GM23338 (cell line): ENCODE measurements around the gene ZNF346. TPM values are rescaled to one million over a fixed set of nuclear protein-coding genes. Genes with fewer than 3 reads are reported as not detected.
A peak's percentile ranks its signal among the peaks of the same experiment; 100 is the strongest.

Experiments
- ATAC-seq: fragments of 200-7000 bp; cut with Tn5 transposase; 3 replicates; pipeline ENCODE4 v1.9.1; 2020
- DNase-seq: peaks from one replicate; pipeline ENCODE4 v3.0.0-alpha.2; 2015; ENCODE audit warnings: low spot score
- H2AFZ ChIP-seq: fragments of 200-600 bp; sonication (generic); 2 replicates; pipeline ENCODE4 v1.8.0; 2016; ENCODE audit warnings: antibody characterized with exemption, mild to moderate bottlenecking, moderate library complexity
- H3F3A ChIP-seq: fragments of 200-600 bp; sonication (generic); replicated peaks from 2 replicates; pipeline ENCODE4 v1.8.0; 2017; ENCODE audit warnings: antibody characterized with exemption, mixed run types, low read depth
- H3K27ac ChIP-seq: fragments of 200-600 bp; sonication (generic); 2 replicates; pipeline ENCODE4 v1.6.1; 2016; ENCODE audit warnings: low read depth
- H3K27me3 ChIP-seq: fragments of 200-600 bp; sonication (generic); 2 replicates; pipeline ENCODE4 v1.8.0; 2016; ENCODE audit warnings: mild to moderate bottlenecking, mixed run types, moderate library complexity; ENCODE audit not compliant: insufficient read depth
- H3K36me3 ChIP-seq: fragments of 200-600 bp; sonication (generic); 2 replicates; pipeline ENCODE4 v1.8.0; 2016; ENCODE audit warnings: mild to moderate bottlenecking; ENCODE audit not compliant: insufficient read depth
- H3K4me1 ChIP-seq: fragments of 200-600 bp; sonication (generic); 2 replicates; pipeline ENCODE4 v1.8.0; 2016; ENCODE audit warnings: mild to moderate bottlenecking, moderate library complexity; ENCODE audit not compliant: insufficient read depth
- H3K4me2 ChIP-seq: fragments of 200-600 bp; sonication (generic); 2 replicates; pipeline ENCODE4 v1.7.1; 2017; ENCODE audit warnings: mixed run types
- H3K4me3 ChIP-seq: fragments of 200-600 bp; sonication (generic); 2 replicates; pipeline ENCODE4 v1.6.1; 2016; ENCODE audit warnings: mixed run types
- H3K79me2 ChIP-seq: fragments of 200-600 bp; sonication (generic); replicated peaks from 2 replicates; pipeline ENCODE4 v1.8.0; 2017; ENCODE audit warnings: mild to moderate bottlenecking; ENCODE audit not compliant: insufficient read depth
- H3K9me2 ChIP-seq: fragments of 200-600 bp; sonication (generic); 2 replicates; pipeline ENCODE4 v1.8.0; 2017; ENCODE audit not compliant: insufficient read depth
- H4K20me1 ChIP-seq: fragments of 200-600 bp; sonication (generic); replicated peaks from 2 replicates; pipeline ENCODE4 v1.8.0; 2017; ENCODE audit warnings: mild to moderate bottlenecking; ENCODE audit not compliant: insufficient read depth
- H3K27ac Mint-ChIP-seq: 2 replicates; pipeline ENCODE4 v1.8.0; 2020; ENCODE audit warnings: inconsistent platforms, mild to moderate bottlenecking, moderate library complexity, mixed read lengths
- H3K27me3 Mint-ChIP-seq: 3 replicates; pipeline ENCODE4 v1.8.0; 2022; ENCODE audit warnings: low read depth, mild to moderate bottlenecking, moderate library complexity, mixed read lengths, inconsistent platforms; ENCODE audit not compliant: insufficient read depth, poor library complexity
- H3K36me3 Mint-ChIP-seq: 3 replicates; pipeline ENCODE4 v1.8.0; 2021; ENCODE audit warnings: low read depth, mild to moderate bottlenecking, inconsistent platforms, moderate library complexity, mixed read lengths
- H3K4me1 Mint-ChIP-seq: 3 replicates; pipeline ENCODE4 v1.8.0; 2020; ENCODE audit warnings: mild to moderate bottlenecking, inconsistent platforms, mixed read lengths
- H3K4me3 Mint-ChIP-seq: 3 replicates; pipeline ENCODE4 v1.8.0; 2021; ENCODE audit warnings: moderate library complexity, mild to moderate bottlenecking, inconsistent platforms, mixed read lengths
- H3K9me3 Mint-ChIP-seq: 3 replicates; pipeline ENCODE4 v1.8.0; 2020; ENCODE audit warnings: moderate library complexity, mild to moderate bottlenecking, inconsistent platforms, mixed read lengths
- CREB1 ChIP-seq: fragments of 250-450 bp; sonication (Bioruptor Pico); IDR thresholded peaks from 2 replicates; pipeline ENCODE4 v1.5.0; 2020; ENCODE audit warnings: low read depth, mild to moderate bottlenecking, moderate library complexity
- CTCF ChIP-seq, 2 experiments: fragments of 200-600 bp in 1 of 2; sonication (generic) in 1 of 2; conservative IDR thresholded peaks; 2 replicates each; pipeline versions ENCODE4 v1.5.1 to v1.6.1; 2016 to 2017; ENCODE audit warnings: antibody characterized with exemption in 2 of 2, low read depth in 2 of 2, mild to moderate bottlenecking in 2 of 2, moderate library complexity in 1 of 2
- ETS1 ChIP-seq: IDR thresholded peaks from 2 replicates; pipeline ENCODE4 v1.6.1; 2016; ENCODE audit warnings: antibody characterized with exemption
- EZH2 ChIP-seq: fragments of 200-600 bp; sonication (generic); IDR thresholded peaks from one replicate; pipeline ENCODE4 v1.8.0; 2017; ENCODE audit warnings: antibody characterized with exemption, mild to moderate bottlenecking, low read depth; ENCODE audit not compliant: unreplicated experiment
- EZH2phosphoT487 ChIP-seq: fragments of 200-600 bp; sonication (generic); IDR thresholded peaks from one replicate; pipeline ENCODE4 v1.8.1; 2018; ENCODE audit warnings: antibody characterized with exemption; ENCODE audit not compliant: unreplicated experiment
- JUNB ChIP-seq: IDR thresholded peaks from one replicate; pipeline ENCODE4 v1.6.1; 2016; ENCODE audit warnings: antibody characterized with exemption; ENCODE audit not compliant: unreplicated experiment
- NANOG ChIP-seq: IDR thresholded peaks from 2 replicates; pipeline ENCODE4 v1.6.1; 2016; ENCODE audit warnings: antibody characterized with exemption, borderline replicate concordance
- POLR2AphosphoS5 ChIP-seq: IDR thresholded peaks from 2 replicates; pipeline ENCODE4 v1.6.1; 2016; ENCODE audit warnings: antibody characterized with exemption, low read depth
- REST ChIP-seq: IDR thresholded peaks from one replicate; pipeline ENCODE4 v1.6.1; 2018; ENCODE audit warnings: antibody characterized with exemption; ENCODE audit not compliant: unreplicated experiment
- STAT1 ChIP-seq: IDR thresholded peaks from one replicate; pipeline ENCODE4 v1.6.1; 2016; ENCODE audit warnings: antibody characterized with exemption; ENCODE audit not compliant: unreplicated experiment
- ZNF114 ChIP-seq: fragments of 250-450 bp; sonication (Bioruptor Pico); IDR thresholded peaks from 2 replicates; pipeline ENCODE4 v1.5.0; 2020; ENCODE audit warnings: mild to moderate bottlenecking, moderate library complexity
- ZNF331 ChIP-seq: fragments of 250-450 bp; sonication (Bioruptor Pico); IDR thresholded peaks from 2 replicates; pipeline ENCODE4 v1.5.0; 2020; ENCODE audit warnings: low read depth, mild to moderate bottlenecking, moderate library complexity
- ZNF462 ChIP-seq: fragments of 250-450 bp; sonication (Bioruptor Pico); IDR thresholded peaks from 2 replicates; pipeline ENCODE4 v1.5.0; 2020; ENCODE audit warnings: mild to moderate bottlenecking, moderate library complexity
- polyA plus RNA-seq: library from polyadenylated mRNA; unstranded; fragments of >200 nt; fragmentation: Nextera tagmentation; extraction: Ambion mirVana; gene quantifications from 2 replicates; pipeline ENCODE4 v1.2.1, GENCODE V29; 2016
- total RNA-seq: library from RNA; depleted of rRNA; stranded (reverse); fragments of >200 nt; shearing (Covaris generic); gene quantifications from 2 replicates; pipeline ENCODE4 v1.2.3, GENCODE V29; 2014

Gene ZNF346
- total and polyA plus RNA-seq, 2 experiments from 2014 or later, result 11.0 to 27.2 TPM

- peak overlapping the region; percentile 38 for H3K4me3 Mint-ChIP-seq
- peaks cover 12% of the 10 kb centered on the region for H3K27me3 Mint-ChIP-seq
- Histone ChIP-seq H3K27ac (no peak overlapping the region), H2AFZ (no peak overlapping the region), H3K36me3 (no peaks in the 10 kb centered on the region), H3K27me3 (no peaks in the 10 kb centered on the region), H4K20me1 (no peaks in the 10 kb centered on the region; the same call in none of the 2 replicates), H3F3A (peaks cover 6% of the 10 kb centered on the region; the same call in 1 of the 2 replicates), H3K9me2 (0 out of 2 replicates have a peak, but pooled peaks cover 3% of the 10 kb centered on the region), H3K4me3 (no peak overlapping the region), H3K4me2 (no peak overlapping the region), H3K79me2 (peaks cover 38% of the 10 kb centered on the region), H3K4me1 (peaks cover 6% of the 10 kb centered on the region)
- H3K27ac Mint-ChIP-seq, result no peak overlapping the region
- ATAC-seq (no peak), DNase-seq (no peak)
- TF ChIP-seq ZNF331 (CRISPR knock-in tag) (no peak), ETS1 (no peak), ZNF114 (CRISPR knock-in tag) (no peak), STAT1 (no peak), EZH2phosphoT487 (no peak), CTCF (conservative IDR thresholded peaks at IDR 0.05; ENCODE audit: low read depth in 2 of 2) (no peak), NANOG (no peak), JUNB (no peak), REST (no peak), CREB1 (CRISPR knock-in tag) (no peak), EZH2 (no peak), ZNF462 (CRISPR knock-in tag) (no peak), POLR2AphosphoS5 (no peak)
- H3K4me1 Mint-ChIP-seq, result peaks cover 13% of the 10 kb centered on the region
- H3K36me3 Mint-ChIP-seq, result peaks cover 25% of the 10 kb centered on the region
- H3K9me3 Mint-ChIP-seq, result no peaks in the 10 kb centered on the region; the same call in 2 of the 3 replicates
Measured at GRCh38 chr5:177024559-177024958, 2.1 kb downstream of the ZNF346 start.
